Stomach smooth muscle (tissue), 2 donors: ENCODE data around the gene PRPF39.
"Not testable (repeated sequence)": the region's sequence is repeated elsewhere in the genome, so short reads cannot be mapped to it uniquely, and the experiment has no call there.

Experiments used
- H3K27ac ChIP-seq: one replicate; pipeline ENCODE4 v1.7.0; 2013; ENCODE audit warnings: mild to moderate bottlenecking, low read length, inconsistent platforms
- H3K27me3 ChIP-seq, 2 donors: one replicate each; pipeline ENCODE4 v1.7.0; 2013; ENCODE audit warnings: low read length in 2 of 2; ENCODE audit not compliant: insufficient read depth in 2 of 2, control insufficient read depth in 1 of 2
- H3K36me3 ChIP-seq, 2 donors: one replicate each; pipeline ENCODE4 v1.7.0; 2013; ENCODE audit warnings: low read length in 2 of 2; ENCODE audit not compliant: control insufficient read depth in 2 of 2, insufficient read depth in 2 of 2
- H3K4me1 ChIP-seq: one replicate; pipeline ENCODE4 v1.7.0; 2013; ENCODE audit warnings: low read length; ENCODE audit not compliant: control insufficient read depth, insufficient read depth
- H3K4me3 ChIP-seq, 2 donors: one replicate each; pipeline ENCODE4 v1.7.0; 2013; ENCODE audit warnings: low read length in 2 of 2
- H3K9ac ChIP-seq, 2 donors: one replicate each; pipeline ENCODE4 v1.7.0; 2013; ENCODE audit warnings: low read length in 2 of 2, mild to moderate bottlenecking in 1 of 2
- H3K9me3 ChIP-seq, 2 donors: one replicate each; pipeline ENCODE4 v1.7.0; 2013; ENCODE audit warnings: low read length in 2 of 2; ENCODE audit not compliant: control insufficient read depth in 2 of 2
- donor health status: healthy.
- donor health status: Pancreatic carcinoma.

PRPF39 gene

GRCh38 chr14:45057881-45058364, 26.0 kb upstream of the PRPF39 start:
- H3K9me3 ChIP-seq: no peaks in the 10 kb centered on the region
- no peaks in the 10 kb centered on the region for H3K4me1 ChIP-seq
- no peak overlapping the region for H3K27ac ChIP-seq
- H3K36me3 ChIP-seq: peaks cover 2 to 3% of the 10 kb centered on the region in 2 donors
- no peak overlapping the region for H3K9ac ChIP-seq
- no peaks in the 10 kb centered on the region for H3K27me3 ChIP-seq
- no peak overlapping the region for H3K4me3 ChIP-seq

GRCh38 chr14:45060551-45060950, 23.4 kb upstream of the PRPF39 start:
- Histone ChIP-seq H3K4me1 (no peaks in the 10 kb centered on the region), H3K4me3 (no peak overlapping the region), H3K27me3 (no peaks in the 10 kb centered on the region), H3K36me3 (no peaks in the 10 kb centered on the region), H3K9ac (no peak overlapping the region), H3K27ac (no peak overlapping the region), H3K9me3 (no peaks in the 10 kb centered on the region)

- H3K4me1 ChIP-seq: no peaks in the 10 kb centered on the region
- H3K27ac ChIP-seq: no peak overlapping the region
- H3K4me3 ChIP-seq: peak overlapping the region in 1 of 2 donors; percentile 4
- H3K27me3 ChIP-seq: no peaks in the 10 kb centered on the region
- no peaks in the 10 kb centered on the region for H3K9me3 ChIP-seq
- peaks cover 0 to 4% of the 10 kb centered on the region in 2 donors for H3K36me3 ChIP-seq
- no peak overlapping the region for H3K9ac ChIP-seq
Observed at GRCh38 chr14:45065540-45065939, 18.4 kb upstream of the PRPF39 start.

- H3K27ac ChIP-seq: no peak overlapping the region
- H3K27me3 ChIP-seq: no peaks in the 10 kb centered on the region
- H3K4me1 ChIP-seq: no peaks in the 10 kb centered on the region
- H3K9ac ChIP-seq: no peak overlapping the region
- peak overlapping the region in 1 of 2 donors; percentile 4 for H3K4me3 ChIP-seq
- H3K9me3 ChIP-seq: no peaks in the 10 kb centered on the region
- H3K36me3 ChIP-seq: peaks cover 0 to 4% of the 10 kb centered on the region in 2 donors
Observed at GRCh38 chr14:45065956-45066355, 18.0 kb upstream of the PRPF39 start.

- Histone ChIP-seq H3K4me3 (no peak overlapping the region), H3K9ac (no peak overlapping the region), H3K27me3 (no peaks in the 10 kb centered on the region), H3K4me1 (no peaks in the 10 kb centered on the region), H3K36me3 (peaks cover 0 to 4% of the 10 kb centered on the region in 2 donors), H3K9me3 (no peaks in the 10 kb centered on the region), H3K27ac (no peak overlapping the region)
Observed at GRCh38 chr14:45066667-45067066, 17.2 kb upstream of the PRPF39 start.

GRCh38 chr14:45068396-45068795, 15.5 kb upstream of the PRPF39 start:
- Histone ChIP-seq H3K4me3 (no peak overlapping the region), H3K9me3 (no peaks in the 10 kb centered on the region), H3K27me3 (no peaks in the 10 kb centered on the region), H3K9ac (no peak overlapping the region), H3K27ac (no peak overlapping the region), H3K4me1 (no peaks in the 10 kb centered on the region), H3K36me3 (peaks cover 0 to 4% of the 10 kb centered on the region in 2 donors)

- Histone ChIP-seq H3K9ac (no peak overlapping the region), H3K4me1 (no peaks in the 10 kb centered on the region), H3K27me3 (no peaks in the 10 kb centered on the region), H3K36me3 (peaks cover 0 to 4% of the 10 kb centered on the region in 2 donors), H3K4me3 (no peak overlapping the region), H3K27ac (no peak overlapping the region), H3K9me3 (no peaks in the 10 kb centered on the region)
Observed at GRCh38 chr14:45070215-45070614, 13.7 kb upstream of the PRPF39 start.

GRCh38 chr14:45072126-45072525, 11.8 kb upstream of the PRPF39 start:
- H3K4me1 ChIP-seq: no peaks in the 10 kb centered on the region
- H3K9ac ChIP-seq: no peak overlapping the region
- H3K4me3 ChIP-seq: no peak overlapping the region
- H3K27me3 ChIP-seq: no peaks in the 10 kb centered on the region
- H3K27ac ChIP-seq: no peak overlapping the region
- H3K9me3 ChIP-seq: no peaks in the 10 kb centered on the region
- H3K36me3 ChIP-seq: peaks cover 0 to 4% of the 10 kb centered on the region in 2 donors

GRCh38 chr14:45073231-45073879, 10.6 kb upstream of the PRPF39 start:
- no peak overlapping the region for H3K4me3 ChIP-seq
- H3K4me1 ChIP-seq: no peaks in the 10 kb centered on the region
- H3K9ac ChIP-seq: no peak overlapping the region
- no peaks in the 10 kb centered on the region for H3K9me3 ChIP-seq
- H3K27me3 ChIP-seq: no peaks in the 10 kb centered on the region
- H3K27ac ChIP-seq: no peak overlapping the region
- H3K36me3 ChIP-seq: peaks cover 0 to 4% of the 10 kb centered on the region in 2 donors

- H3K9me3 ChIP-seq: no peaks in the 10 kb centered on the region
- H3K36me3 ChIP-seq: no peaks in the 10 kb centered on the region
- H3K9ac ChIP-seq: no peak overlapping the region
- no peaks in the 10 kb centered on the region for H3K27me3 ChIP-seq
- H3K4me1 ChIP-seq: no peaks in the 10 kb centered on the region
- no peak overlapping the region for H3K27ac ChIP-seq
- H3K4me3 ChIP-seq: no peak overlapping the region
Observed at GRCh38 chr14:45078323-45078722, 5.6 kb upstream of the PRPF39 start.

- H3K27ac ChIP-seq, H3K36me3 ChIP-seq: not testable (repeated sequence)
Observed at GRCh38 chr14:45080416-45080968, 3.4 kb upstream of the PRPF39 start.

More at GRCh38 chr14:45080416-45080968, 3.4 kb upstream of the PRPF39 start:
- not testable (repeated sequence) for H3K9me3 ChIP-seq, H3K4me1 ChIP-seq, H3K27me3 ChIP-seq, H3K9ac ChIP-seq, H3K4me3 ChIP-seq
